GM03348 (cell line): ENCODE data around the gene SND1.
"Not testable (repeated sequence)": the region's sequence is repeated elsewhere in the genome, so short reads cannot be mapped to it uniquely, and the experiment has no call there.

Source experiments
- DNase-seq: peaks from one replicate; pipeline ENCODE4 v3.0.0; 2012; ENCODE audit warnings: low spot score

SND1 gene

DNA sequence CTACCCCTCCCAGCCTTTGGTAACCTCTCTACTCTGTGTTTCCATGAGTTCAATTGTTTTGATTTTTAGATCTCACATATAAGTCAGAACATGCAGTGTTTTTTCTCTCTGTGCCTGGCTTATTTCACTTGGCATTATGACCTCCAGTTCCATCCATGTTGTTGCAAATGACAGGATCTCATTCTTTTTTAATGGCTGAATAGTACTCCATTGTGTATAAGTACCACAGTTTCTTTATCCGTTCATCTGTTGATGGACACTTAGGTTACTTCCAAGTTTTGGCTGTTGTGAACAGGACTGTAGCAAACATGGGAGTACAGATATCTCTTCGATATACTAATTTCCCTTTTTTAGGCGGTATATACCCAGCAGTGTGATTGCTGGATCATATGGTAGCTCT is 237.7 kb downstream of the SND1 start:
- no peak for DNase-seq

DNA sequence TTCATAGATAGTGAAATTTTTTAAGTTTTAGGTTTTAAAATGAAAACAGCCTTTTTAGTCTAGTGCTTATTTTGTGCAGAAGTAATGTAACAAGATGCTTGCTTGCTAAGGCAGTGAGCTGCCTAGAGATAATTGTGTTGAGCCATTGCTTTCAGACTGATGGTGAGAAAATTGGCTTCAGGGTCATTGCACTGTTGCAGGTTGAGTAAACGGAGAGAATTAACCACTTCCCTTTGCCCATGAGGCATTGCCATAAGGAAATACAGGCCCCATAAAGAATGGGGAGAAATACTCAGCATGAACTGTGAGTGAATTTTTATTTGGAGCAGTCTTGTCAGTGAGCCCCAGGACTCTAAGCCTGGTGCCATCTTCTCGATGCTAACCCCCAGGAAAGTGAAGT is 238.7 kb downstream of the SND1 start:
- no peak for DNase-seq

DNA sequence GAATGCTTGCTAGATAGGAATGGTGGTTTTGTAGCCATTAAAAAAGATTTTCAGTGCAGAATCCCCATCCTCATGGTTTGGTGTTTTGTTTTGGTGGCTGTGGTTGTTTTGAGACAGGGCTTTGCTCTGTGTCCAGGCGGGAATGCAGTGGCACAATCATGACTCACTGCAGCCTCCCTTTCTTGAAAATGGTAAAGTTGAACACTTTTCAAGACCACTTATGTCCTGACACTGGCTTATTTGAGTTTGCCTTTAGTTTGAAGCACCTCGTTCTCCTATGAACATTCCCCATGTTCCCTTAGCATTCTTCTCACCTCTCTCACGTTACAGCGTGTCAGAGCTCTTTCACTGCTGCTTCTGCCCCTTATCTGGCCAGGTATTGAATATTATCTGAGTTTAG is 239.2 kb downstream of the SND1 start:
- no peak for DNase-seq

GRCh38 chr7:127891854-127892438 is 240.0 kb downstream of the SND1 start:
- DNase-seq = no peak

- DNase-seq = no peak
Observed at GRCh38 chr7:127892488-127893314, 240.7 kb downstream of the SND1 start.

- no peak for DNase-seq
Observed at GRCh38 chr7:127893547-127893946, 241.6 kb downstream of the SND1 start.

GRCh38 chr7:127894588-127894987 is 242.6 kb downstream of the SND1 start:
- no peak for DNase-seq

DNA sequence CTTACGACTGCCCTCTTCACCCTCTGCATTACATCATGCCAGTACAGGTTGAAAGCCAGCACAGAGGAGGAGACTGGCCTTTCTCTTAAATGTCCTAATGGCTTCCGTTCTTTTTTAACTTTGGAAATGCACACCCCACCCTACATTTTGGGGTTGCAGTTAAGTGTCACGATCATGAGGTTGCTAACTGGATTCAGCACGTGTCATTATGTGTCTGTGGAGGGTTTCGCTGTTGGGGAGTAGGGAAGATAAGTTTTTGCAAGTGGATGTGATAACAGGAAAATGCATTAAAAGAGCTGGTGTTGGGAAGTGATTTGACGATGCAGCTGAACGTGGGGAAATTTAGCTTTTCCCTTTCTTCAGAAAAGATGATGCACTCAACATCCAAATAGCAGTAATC is 243.4 kb downstream of the SND1 start:
- DNase-seq = no peak

- DNase-seq = no peak
Observed at GRCh38 chr7:127895814-127896280, 243.9 kb downstream of the SND1 start.

DNA sequence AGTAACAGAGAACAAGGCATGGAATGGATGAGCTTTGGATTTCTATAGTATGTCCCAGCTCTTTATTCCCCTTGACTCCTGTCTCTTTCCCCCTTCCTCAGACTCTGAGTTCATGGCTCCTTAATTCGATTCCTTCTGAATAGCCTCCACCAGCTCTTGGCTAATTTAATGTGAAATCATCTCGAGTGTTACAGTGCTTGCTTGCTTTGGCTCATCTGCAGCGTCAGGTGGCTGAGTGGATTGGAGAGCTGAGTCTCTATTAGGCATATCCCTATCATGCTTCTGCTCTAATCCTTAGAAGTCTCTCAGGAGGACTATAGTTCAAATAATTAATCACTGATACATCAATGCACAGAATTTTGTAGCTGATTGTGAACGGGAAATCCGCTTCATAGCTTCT is 244.7 kb downstream of the SND1 start:
- DNase-seq = no peak

DNA sequence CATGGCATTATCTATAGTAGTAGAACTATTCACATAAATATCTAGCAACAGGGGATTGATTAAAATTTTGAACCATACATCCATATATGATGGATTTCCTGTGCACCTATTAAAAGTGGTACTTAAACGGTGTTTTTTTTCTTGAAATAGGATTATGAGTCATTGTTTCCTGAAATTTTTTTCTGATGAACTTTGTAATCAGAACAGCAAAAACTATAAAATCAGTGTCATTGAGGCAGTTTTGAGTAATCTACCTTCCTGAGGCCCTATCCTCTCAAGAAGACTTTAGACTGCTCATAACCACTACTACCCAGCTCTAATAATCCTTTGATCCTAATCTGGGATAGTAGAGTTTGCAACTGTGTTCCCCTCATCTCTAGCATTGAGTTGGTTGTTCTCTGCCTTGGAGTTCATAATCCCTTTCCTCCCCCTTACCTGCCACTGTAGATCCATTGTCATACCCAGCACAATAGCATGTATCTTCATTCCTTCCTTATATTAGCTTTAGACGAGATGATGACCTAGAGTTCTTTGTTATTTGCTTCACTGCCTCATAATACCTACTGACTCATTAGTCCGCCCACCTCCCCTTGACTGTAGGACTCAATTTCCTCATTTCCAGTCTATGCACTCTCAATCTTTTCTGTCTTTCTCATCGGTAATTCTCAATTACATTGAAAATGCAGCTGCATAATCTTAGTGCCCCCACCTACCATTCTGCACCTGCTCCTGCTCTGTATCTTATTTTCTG is 245.9 kb downstream of the SND1 start:
- no peak for DNase-seq

DNA sequence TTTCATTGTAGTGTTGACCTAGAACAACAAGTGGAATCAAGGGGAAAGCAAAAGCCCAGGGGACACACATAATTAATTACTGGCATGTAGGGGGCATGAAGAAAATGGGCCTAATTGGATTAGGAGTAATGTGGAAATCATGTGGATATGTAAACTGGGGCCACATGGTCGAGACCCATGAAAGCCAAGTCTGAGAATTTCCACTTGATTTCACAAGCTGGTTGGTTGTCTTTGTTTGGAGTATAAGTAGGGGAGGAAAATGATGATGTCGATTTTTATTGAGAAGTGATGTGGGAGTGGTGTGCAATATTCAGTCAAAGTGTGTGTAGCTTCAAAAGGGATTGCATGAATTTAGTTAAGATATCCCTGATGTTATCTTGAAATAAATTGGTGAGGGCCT is 247.4 kb downstream of the SND1 start:
- no peak for DNase-seq

GRCh38 chr7:127900141-127900540 is 248.1 kb downstream of the SND1 start:
- no peak for DNase-seq

GRCh38 chr7:127900732-127901685 is 249.0 kb downstream of the SND1 start:
- DNase-seq = no peak

DNA sequence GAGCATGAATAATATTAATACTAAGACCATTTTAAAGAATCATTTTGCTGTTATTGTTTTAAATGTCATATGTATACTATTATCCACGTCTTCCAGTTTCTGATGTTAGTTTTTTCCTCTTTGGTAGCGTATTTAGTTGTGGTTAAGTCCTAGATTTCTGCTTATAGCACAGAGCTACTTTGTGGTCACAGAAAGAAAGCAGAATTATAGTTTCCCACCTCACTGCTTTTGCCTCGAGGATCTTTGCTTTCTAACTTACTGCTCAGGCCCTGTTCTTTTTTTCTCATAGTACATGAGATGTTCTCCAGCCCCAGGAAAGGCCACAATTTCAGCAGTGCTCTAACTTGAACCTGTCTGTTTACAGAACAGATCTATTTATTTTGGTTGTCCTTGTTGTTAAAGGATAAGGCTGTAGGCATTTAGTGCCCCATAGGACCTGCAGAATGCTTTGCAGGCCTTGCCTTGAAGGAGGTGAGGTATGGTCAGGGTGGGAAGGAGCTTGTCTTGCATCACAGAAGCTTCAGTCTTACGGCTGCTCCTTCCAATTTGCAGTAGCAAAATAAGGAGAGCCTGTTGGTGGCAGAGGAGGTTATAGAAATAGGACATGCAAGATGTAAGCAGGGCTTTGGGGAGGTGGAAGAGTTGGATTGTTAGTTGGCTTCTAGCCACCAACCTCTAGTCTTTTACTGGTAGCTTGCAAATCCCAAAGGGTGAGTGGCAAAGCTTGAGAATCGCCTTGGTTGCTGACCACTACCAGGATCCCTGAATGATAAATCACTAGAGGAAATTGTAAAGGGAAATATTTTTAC is 250.1 kb downstream of the SND1 start:
- DNase-seq = no peak

- not testable (repeated sequence) for DNase-seq
Observed at GRCh38 chr7:127902753-127903152, 250.8 kb downstream of the SND1 start.

DNA sequence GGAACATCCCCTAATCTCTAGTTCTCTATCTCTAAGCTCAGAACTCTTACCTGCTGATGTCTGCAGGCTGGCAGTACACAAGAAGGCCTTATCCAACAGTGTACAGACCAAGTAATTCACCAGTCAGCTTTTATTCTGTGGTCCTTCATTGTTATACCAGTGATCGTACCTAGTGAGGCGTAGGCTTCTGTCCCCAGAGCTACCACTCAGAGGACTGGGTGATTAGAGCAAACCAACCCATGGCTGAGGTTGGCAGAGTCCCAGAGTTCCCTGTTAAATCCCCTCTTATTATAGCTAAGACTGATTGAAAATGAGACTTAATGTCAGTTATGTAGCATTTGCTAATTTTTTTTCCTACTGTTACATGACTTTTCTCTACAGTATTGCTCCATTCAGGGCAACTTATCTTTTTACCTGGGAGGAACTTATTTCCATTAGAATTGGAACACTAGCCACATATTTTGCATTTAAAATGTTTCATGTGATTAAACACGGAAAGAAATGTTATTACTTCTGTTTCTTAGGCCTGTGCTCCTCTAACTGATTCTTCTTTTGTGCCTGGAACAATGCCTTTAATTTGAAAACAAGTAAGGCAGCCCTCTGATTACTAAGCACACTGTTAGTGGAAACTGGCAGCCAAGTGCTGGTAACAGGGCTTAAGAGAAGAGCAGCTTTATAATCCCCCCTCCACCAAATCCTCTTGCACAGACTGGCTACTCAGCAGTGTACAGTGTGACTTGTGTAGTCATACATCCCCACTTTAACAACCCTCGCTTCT is 252.1 kb downstream of the SND1 start:
- no peak for DNase-seq

- no peak for DNase-seq
Observed at GRCh38 chr7:127904670-127904985, 252.6 kb downstream of the SND1 start.

GRCh38 chr7:127905021-127905420 is 253.0 kb downstream of the SND1 start:
- no peak for DNase-seq
